NCI-H1694 treated with DMSO at 0.1 percent for 48 hours (cell line): ENCODE data around the gene CD226.

Experiments
- DNase-seq: peaks from one replicate; lab custom pipeline; 2025; lab: John Stamatoyannopoulos, UW

CD226 gene

GRCh38 chr18:69814861-69815385 lies 132.8 kb downstream of the CD226 start:
- no peak for DNase-seq

DNA sequence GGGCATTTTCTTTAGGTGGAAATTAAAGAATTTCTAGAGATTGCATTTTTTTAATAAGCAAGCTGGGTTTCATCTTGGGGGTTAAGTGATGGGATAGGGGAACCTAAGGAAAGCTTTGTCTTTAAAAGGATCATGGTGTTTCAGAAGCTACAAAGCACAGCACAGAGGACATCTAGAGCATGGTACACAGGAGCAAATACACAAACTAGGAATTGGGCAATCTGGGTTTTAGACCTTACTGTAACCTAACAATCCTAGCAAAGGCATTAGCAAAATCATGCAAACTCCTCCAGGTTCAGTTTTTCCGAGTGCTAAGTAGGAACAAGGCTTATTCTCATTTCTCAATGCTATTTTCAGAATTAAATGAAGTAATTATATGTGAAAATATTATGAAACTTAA lies 134.1 kb downstream of the CD226 start:
- DNase-seq = no peak

DNA sequence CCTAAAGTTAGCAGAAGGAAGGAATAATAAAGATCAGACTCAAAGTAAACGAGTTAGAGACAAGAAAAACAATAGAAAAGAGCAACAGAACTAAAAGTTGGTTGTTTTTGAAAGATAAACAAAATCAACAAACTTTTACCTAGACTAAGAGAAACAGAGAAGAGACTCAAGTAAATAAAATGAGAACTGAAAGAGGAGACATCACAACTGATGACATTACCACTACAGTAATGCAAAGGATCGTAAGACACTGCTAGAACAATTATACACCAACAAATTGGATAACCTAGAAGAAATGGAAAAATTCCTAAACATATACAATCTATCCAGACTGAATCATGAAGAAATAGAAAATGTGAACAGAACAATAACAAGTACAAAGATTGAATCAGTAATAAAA lies 139.3 kb downstream of the CD226 start:
- no peak for DNase-seq

DNA sequence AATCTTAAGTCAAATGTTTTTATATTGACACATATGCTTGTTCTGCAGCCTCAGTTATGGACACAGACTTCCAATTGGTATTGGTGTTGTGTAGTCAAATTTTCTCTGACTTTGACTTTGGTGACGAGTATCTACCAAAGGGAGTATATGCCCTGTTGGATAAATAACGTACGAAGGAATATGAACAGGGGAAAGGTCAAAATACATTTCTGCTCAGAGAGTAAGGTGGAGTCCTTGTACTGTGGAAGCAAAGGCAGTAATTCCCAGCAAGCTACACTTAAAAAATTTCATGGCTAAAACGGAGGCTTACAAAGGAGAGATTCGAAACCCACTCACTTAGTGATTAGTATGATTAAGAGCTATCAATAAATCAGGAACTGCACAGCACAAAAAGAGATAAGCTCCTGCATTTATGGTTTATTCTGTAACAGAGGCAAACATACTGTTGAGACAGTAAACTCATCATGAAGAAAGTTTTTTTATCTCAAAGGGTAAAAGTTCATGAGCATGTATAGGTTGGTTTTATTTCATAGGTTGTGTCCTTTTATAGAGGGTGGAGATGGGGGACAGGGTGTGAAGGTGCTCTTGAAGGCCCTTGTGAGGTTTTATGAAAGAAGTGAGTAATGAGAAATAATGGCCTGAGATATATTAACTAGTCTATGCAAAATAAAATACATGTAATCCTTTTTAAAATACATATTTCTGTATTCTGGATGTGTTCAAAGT lies 142.7 kb downstream of the CD226 start:
- no peak for DNase-seq
